Measurements from ENCODE around the gene SLC25A44.

SLC25A44 gene

DNA sequence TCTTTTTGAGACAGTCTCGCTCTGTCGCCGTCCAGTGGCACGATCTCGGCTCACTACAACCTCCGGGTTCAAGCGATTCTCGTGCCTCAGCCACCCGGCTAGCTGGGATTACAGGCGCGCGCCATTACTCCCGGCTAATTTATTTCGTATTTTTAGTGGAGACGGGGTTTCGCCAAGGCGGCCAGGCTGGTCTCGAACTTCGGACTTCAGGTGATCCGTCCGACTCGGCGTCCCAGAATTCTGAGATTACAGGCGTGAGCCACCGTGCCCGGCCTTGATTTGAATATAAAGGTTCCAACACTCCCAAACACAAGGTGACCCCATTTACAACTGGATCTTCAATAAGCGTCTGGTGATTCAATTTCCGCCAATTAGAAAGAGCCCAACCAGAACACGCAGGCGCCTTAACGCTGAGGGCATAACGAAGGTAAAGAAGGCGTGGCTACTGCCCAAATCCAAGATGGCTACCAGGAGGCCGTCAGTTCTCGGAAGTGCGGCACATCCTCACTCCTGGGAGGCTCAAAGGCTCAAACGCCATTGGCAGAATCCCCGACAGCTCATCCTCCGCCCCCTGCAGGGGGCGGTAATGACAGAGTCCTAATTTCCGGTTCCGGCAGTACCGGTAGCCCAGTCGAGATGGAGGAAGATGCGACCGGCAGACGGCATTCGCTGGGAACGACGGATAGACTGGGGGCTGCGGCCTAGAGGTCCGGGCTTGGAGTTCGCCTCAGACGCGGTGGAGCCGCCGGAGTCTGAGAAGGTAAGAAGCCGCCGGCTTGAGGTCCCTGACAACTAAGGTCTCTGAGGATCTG, at the start of gene SLC25A44:
Gene SLC25A44, plus strand, starts transcription at position 617 of the 812 bp plus-strand sequence. CDS start 5,744 bp downstream, outside the sequence.
- H3K4me3 ChIP-seq (ENCODE audit: control insufficient read depth, low read depth, low read length): peak within 1 kb of the TSS; percentile 96
- peak; percentile 34 for TF ChIP-seq CTCF (conservative IDR thresholded peaks at IDR 0.05; ENCODE audit: control insufficient read depth, insufficient read depth, low read depth, low read length)
- peak; percentile 100 for DNase-seq (ENCODE audit: low read depth)

- H3K4me3 ChIP-seq (ENCODE audit: control insufficient read depth, low read depth, low read length): no peak overlapping the region
- no peak for TF ChIP-seq CTCF (conservative IDR thresholded peaks at IDR 0.05; ENCODE audit: control insufficient read depth, insufficient read depth, low read depth, low read length)
- DNase-seq (ENCODE audit: low read depth): no peak
Observed at GRCh38 chr1:156144742-156145141, 49.2 kb upstream of the SLC25A44 start.

GRCh38 chr1:156145650-156146019, 48.3 kb upstream of the SLC25A44 start:
- no peak for DNase-seq (ENCODE audit: low read depth)
- H3K4me3 ChIP-seq (ENCODE audit: control insufficient read depth, low read depth, low read length): no peak overlapping the region
- TF ChIP-seq CTCF (conservative IDR thresholded peaks at IDR 0.05; ENCODE audit: control insufficient read depth, insufficient read depth, low read depth, low read length): no peak

- DNase-seq (ENCODE audit: low read depth): peak; percentile 94
Observed at GRCh38 chr1:156146020-156146768, 47.7 kb upstream of the SLC25A44 start.

DNA sequence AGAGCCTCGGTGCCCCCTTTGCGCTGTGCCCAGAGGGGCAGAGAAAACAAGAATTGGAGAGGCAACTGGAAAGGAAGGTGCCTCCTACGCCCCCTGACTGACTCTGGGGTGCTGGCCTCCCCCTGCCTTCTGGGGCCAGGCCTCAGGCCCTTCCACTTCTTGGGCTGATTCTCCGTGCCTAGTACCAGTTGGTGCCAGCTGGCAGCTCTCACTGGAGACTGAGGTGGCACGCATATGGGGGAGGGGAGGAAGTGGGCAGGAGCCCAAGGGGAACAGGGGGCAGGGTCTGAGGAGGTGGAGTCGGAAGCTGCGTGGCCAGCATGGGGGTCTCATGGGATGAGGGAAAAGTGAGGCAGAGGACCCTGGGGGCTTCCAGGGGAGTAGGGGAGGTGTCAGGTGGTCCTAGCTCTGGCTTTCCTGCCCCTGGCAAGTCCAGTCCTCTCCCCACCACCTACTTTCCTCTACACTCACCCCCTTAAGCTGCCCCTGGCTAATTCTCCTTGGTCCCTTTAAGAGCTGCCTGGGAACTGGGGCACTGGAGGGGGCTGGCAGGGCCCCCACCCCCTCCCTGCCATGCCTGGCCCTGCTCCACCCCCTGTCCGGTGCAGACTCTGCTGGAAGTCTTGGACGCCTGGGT, 47.0 kb upstream of the SLC25A44 start:
- TF ChIP-seq CTCF (conservative IDR thresholded peaks at IDR 0.05; ENCODE audit: control insufficient read depth, insufficient read depth, low read depth, low read length): no peak
- no peak for DNase-seq (ENCODE audit: low read depth)
- H3K4me3 ChIP-seq (ENCODE audit: control insufficient read depth, low read depth, low read length): no peak overlapping the region

More at GRCh38 chr1:156146020-156146768, 47.7 kb upstream of the SLC25A44 start:
- TF ChIP-seq CTCF (conservative IDR thresholded peaks at IDR 0.05; ENCODE audit: control insufficient read depth, insufficient read depth, low read depth, low read length): peak; percentile 64
- no peak overlapping the region for H3K4me3 ChIP-seq (ENCODE audit: control insufficient read depth, low read depth, low read length)

DNA sequence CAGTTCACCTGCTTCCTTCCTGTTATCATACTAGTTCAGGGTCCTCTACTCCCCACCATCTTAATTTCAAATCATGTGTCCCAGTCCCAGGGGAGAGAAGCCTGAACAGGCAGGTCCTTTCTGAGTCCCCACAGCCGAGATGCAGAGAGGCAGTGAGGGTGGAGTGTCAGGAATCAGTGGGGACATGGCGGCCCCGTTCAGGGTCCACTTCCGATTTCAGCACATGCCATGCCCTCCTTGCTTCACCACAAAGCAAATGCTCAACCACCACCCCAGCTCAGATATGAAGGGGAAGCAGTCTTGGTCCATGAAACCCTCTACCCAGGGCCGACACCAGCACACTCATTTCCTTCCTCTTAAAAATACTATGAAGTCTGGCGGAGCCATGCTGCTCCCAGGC, 45.7 kb upstream of the SLC25A44 start:
- no peak for DNase-seq (ENCODE audit: low read depth)
- no peak overlapping the region for H3K4me3 ChIP-seq (ENCODE audit: control insufficient read depth, low read depth, low read length)
- no peak for TF ChIP-seq CTCF (conservative IDR thresholded peaks at IDR 0.05; ENCODE audit: control insufficient read depth, insufficient read depth, low read depth, low read length)

All from fibroblast of mammary gland (primary cell).